Fibroblast of the conjunctiva (primary cell): ENCODE results near the gene MAN1C1.

ENCODE experiments used
- DNase-seq: peaks from one replicate; pipeline ENCODE4 v3.0.0-alpha.2; 2010; ENCODE audit warnings: low read depth

MAN1C1 gene

DNA sequence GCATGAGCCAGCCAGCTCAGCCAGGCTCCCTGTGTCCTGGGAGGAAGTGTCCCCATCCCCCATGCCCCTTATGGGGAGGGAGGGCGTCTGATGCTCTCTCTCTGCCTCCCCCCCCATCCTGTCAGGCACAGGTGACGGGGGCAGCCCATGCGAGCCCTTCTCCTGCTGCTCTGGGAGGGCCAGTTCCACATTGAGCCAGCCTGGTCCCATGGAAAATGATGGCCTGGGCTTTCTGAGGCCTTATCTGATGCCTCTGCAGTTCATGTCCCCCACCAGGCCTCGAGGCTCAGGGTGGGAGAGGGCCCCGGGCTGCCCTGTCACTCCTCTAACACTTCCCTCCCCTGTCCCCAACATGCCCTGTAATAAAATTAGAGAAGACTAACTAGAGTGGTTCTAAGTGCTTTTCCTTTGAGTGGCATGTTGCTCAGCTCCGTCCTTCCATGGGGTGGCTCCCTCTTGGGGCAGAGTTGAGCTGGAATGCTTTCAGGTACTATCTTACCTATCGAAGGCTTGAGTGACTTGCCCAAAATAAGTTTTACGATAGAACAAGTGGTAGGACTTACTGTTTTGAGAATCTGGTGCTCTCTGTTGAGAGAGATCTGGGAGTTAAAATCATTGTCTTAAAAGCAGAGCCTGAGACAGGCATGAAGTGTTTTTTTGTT, 201.4 kb downstream of the MAN1C1 start:
- DNase-seq, result no peak

DNA sequence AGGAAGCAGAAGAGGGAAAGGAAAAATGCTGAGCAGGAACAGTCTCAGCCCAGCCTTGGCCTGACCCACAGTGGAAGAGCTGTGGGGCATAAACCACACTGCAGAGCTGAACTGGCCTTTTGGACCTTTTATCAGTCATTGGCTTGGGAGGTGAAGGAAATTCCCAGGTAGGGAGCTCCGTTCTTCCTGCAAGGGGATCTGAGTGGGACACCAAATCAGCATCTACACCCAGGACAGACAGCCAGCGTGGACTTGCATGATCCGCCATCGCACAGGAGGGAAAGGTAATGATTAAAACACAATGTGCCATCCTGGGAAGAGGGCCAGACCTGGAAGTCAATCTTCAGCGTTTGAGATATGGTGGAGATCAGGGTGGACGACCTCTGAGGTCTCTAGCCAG, 202.0 kb downstream of the MAN1C1 start:
- DNase-seq, result no peak

DNA sequence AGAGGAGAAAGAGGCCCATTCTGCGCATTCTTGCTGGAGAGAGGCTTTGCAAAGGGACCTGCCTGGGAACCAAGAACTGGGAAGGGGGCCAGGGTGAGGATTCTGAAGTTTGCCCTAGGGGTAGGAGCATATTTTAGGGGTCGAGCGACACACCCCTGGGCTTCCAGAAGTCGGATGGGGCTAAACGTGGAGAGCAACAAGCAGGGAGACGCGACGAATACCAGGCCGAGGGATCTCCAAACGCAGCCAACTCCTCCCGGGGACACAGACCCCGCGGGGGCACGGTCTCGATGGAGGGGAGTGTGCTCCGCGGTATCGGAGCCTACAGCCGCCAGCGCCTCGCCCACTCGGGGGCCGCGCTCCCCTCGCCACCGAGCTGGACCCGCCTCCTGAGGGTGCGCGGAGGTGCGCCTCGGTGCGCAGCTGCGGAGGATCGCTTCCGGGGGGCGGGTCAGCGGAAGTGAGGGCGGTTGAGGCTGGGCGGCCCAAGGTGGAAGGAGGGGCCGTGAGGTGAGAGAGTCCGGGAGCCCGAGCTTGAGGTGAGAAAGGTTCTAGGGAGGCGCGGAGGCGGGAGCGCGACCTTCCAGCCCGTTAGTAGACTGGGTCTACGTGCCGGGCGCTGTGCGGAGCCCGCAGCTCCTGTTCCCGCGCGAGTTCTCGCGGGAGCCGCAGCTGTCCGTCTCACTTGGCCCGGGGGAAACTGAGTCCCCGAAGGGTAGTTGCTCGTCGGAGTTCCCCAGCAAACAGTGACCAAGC, 203.1 kb downstream of the MAN1C1 start, which contains the start of gene MTFR1L:
Gene MTFR1L, plus strand, starts transcription at position 464 of the 756 bp plus-strand sequence. CDS start 3,151 bp downstream, outside the sequence.
- peak; percentile 28 for DNase-seq

DNA sequence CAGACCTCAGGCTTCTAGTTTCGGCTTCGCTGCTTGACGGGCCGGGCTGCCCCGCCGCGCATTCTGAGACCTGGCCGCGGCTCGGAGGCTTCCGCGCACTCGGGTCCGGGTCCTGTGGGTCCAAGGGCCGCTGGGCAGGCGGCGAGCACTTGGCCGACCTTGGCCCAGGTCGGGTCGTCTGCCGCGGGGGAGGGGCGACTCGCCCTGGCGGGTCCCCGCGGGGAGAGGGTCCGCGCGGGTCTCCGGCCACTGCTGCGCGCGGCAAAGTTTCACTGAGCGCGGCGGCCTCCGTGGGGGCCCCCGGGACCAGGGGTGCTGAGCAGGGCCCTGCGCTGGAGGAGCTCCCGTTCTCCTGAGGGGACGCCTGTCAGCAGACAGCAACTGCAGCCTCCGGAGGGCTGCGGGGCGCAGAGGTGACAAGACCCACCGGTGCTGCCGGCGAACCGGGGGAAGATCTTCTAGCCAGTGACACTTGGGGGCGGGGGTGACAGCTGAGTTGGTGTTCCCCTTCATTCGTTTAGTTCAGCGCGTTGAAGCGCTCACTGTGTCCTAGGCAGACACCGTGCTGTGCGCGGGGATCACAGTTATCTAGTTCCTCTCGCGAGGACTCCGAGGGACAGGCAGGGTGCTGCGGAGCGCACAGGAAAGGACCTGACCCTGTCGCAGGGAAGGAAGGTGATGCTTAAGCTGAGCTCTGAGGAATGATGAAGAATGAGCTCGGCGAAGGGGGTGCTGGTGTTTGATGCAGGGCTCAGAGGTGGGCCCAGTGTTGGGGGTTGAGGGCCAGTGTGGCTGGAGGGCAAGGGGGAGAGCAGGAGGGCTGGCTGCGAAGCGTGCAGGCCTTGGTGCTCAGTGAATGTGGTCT, 203.9 kb downstream of the MAN1C1 start:
- DNase-seq, result no peak

DNA sequence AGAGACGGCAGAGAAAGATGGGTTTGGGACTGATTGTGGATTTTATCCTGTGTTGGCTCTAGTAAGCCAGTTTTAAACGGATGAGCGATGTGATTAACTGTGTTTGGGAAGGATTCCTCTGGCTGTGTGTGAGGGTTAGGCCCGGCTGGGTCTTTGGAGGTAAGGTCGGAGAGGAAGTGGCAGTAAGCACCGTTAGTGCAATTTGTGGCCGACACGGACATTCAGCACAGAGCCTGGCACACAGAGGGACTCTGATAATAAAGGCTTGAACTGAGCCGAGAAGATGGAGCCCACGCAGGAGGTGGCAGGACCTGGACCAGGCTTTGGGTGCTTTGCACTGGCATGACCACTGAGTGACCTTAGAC, 204.5 kb downstream of the MAN1C1 start:
- no peak for DNase-seq

DNA sequence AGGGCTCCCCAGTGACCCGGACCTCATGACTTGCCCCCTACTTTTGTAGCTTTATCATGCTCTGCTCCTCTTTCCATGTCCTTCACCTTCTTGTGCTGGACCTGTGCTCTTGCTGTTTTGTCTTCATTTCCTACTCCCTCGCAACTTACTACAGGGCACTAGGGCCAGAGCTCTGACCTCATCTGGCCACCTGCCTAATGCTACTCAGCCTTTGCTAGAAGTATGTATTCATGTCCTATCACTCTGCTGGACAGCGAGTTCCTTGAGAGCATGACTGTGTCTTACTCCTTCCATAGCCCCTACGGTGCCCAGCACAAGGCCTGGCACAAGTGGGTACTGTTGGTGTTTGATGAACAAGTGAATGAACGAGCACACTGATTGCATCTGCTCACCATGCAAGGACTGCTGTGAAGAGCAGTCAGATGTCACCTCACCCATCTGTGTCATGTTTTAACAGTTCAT, 205.1 kb downstream of the MAN1C1 start:
- DNase-seq, result no peak

DNA sequence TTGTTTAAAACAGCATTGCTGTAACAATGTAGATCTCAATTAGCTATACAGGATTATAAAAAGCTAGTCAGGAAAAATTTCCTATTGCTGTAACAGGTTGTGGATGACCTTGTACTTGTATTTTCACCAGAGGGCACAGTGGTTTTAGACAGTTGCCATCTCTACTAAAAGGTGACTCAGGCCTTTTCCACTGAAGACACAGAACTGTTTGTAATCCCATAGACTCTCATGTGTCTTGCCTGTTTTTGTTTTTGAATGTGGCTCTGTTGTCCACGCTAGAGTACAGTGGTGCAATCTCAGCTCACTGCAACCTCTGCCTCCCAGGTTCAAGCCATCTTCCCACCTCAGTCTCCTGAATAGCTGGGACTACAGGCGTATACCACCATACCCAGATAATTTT, 209.0 kb downstream of the MAN1C1 start:
- no peak for DNase-seq

DNA sequence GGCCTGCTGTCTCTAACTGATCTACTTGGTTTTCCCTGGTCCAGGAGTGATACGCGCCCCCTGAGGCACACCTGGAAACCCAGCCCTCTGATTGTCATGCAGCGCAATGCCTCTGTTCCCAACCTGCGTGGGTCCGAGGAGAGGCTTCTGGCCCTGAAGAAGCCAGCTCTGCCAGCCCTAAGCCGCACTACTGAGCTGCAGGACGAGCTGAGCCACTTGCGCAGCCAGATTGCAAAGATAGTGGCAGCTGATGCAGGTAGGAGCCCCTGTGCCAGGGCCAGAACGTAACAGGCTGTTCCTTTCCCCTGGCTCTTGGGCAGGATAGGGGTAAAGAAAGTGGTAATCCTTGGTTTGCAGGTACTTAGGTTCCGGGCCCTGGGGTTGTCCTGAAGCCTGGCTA, 210.0 kb downstream of the MAN1C1 start:
- DNase-seq, result no peak

DNA sequence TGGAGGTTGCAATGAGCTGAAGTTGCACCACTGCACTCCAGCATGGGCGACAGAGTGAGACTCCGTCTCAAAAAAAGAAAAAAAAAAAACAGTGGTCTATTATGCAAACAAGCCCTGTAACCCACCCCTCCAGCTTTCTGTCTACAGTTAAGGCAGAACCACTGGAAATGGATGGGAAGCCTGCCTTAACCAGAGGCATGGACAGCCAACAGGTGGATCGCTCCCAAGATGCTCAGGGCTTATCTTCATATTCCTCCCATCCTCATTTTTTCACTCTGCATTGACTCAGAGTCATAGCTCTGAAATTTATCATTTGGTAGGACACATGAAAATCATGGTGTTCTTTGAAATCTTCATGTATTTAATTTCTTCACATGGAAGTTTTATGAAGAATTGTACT, 211.9 kb downstream of the MAN1C1 start:
- no peak for DNase-seq

DNA sequence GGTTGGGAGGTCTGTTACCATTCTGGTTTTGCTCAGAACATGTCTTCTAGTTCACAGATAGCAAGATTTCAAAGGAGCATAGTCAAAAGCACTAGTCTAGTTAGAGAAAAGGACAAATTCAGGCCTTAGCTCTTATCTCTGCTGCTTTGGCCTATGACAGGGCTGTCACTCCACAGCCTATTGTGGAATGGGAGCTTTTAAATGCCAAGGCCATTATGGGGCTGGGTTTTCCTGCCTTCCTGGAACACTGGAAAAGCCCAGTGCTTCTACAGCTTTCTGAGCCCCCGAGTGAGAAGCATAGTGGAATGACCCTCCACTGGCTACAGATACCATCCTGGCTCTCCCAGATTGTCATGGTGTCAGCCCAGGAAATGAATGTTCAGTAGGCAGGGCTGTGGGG, 212.5 kb downstream of the MAN1C1 start:
- no peak for DNase-seq

DNA sequence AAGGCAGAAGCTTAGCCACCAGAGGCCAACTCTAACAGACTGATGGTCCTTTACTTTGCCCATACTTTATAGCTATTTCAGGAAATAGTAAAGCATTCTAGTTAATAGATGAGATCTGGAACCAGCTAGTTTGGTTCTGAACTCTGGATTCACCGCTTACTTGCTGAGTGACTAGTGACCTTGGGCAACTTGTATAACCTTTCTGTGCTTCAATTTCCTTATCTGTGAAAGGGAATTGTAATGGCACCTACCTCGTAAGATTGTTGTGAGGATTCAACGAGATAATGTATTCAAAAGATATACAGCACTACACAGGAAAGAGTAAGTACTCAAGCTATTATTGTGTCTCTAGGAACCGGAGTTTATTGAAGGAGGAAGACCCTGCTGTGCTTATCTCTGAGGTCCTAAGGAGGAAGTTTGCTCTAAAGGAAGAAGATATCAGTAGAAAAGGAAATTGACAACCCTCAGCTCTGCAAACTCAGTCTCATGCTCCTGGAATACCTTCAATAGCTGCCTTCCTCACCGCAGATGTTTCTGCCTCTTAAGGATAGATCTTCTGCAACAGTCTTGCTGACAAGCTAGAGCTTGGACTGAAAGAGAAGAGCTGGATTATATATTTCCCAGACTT, 215.1 kb downstream of the MAN1C1 start:
- DNase-seq, result no peak

DNA sequence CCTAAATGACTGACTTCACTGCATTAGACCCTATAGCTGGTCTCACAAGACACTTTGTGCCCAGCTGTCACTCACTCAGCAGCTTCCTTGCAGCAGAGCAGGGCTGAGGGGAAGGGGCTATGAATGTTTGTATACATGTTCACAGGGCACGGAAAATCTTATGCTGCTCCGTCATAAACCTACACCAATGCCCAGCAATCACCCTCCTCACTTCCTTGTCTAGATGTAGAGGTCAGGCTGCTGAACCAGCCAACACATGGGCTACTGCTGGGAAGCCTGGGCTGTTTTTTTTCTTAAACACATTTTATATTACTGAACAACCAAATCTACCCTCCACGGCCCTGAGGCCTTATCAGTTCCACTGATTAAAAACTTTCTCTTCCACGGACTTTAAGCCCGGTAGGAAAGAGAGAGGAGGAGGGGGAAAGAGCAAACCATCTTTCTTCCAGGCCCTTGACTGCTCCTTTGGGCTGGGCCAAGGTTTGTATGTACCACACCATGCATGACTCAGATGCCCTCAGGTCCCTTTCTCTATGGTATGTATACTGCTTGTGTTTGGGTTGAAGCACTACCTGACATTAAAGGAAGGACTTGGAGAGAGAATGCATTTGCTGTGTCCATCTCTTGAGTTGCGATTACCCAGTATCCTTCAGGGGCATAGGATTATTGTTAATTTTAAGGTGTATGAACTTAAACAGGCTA, 215.9 kb downstream of the MAN1C1 start:
- no peak for DNase-seq

DNA sequence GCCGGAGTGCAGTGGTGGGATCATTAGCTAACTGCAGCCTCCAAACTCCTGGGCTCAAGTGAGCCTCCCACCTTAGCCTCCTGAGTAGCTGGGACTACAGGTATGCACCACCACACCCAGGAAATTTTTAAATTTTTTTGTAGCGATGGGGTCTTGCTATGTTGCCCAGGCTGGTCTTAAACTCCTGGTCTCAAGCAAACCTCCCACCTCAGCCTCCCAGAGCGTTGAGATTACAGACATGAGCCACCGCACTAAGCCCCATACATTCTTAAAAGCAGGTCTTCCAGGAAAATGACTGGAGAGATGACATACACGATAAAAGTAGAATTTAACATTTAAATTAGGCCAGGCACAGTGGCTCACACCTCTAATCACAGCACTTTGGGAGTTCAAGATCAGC, 216.6 kb downstream of the MAN1C1 start:
- no peak for DNase-seq
